Activated gamma-delta T cell treated with Interleukin-2 at 50 U/mL for 16 hours (primary cell): ENCODE results near the gene PAFAH2.

ENCODE experiments used
- DNase-seq: peaks from one replicate; pipeline ENCODE4 v3.0.0-alpha.2; 2020

Gene PAFAH2

GRCh38 chr1:25997828-25998761 is at the start of gene PAFAH2:
Gene PAFAH2, minus strand, starts transcription at chr1:25998063. Its CDS starts 7,247 bp downstream, at chr1:25990816.
- peak; percentile 96 for DNase-seq

GRCh38 chr1:26047278-26047874 is 49.5 kb upstream of the PAFAH2 start:
- DNase-seq: no peak

- DNase-seq: no peak
These were observed 48.6 kb upstream of the PAFAH2 start for GRCh38 chr1:26046246-26047095.

- DNase-seq: no peak
These were observed 47.9 kb upstream of the PAFAH2 start, which contains the start of gene SLC30A2 for GRCh38 chr1:26045722-26046245. Gene SLC30A2, minus strand, starts transcription at chr1:26046118. Its CDS starts 222 bp downstream, at chr1:26045896.

GRCh38 chr1:26044971-26045721 is 47.3 kb upstream of the PAFAH2 start:
- DNase-seq: no peak

DNA sequence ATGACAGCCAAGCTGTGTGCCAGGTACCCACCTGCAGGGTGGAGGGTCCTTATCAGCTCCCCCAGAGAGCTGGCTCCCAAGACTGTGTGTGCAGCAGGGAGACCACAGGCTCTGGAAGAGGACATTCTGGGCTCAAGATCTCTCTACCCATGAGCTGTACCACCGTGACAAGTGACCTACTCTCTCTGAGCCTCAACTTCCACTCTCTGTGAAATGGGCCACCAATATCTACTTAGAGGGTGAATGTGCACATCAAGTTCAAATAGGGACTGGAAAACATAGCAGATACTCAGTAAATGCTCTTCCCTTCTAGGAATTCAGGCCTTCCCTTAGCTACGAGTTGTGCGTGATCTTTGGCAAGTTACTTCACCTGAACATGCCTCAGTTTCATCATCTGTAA is 46.6 kb upstream of the PAFAH2 start:
- DNase-seq: no peak

GRCh38 chr1:26043765-26044164 is 45.9 kb upstream of the PAFAH2 start:
- DNase-seq: no peak

GRCh38 chr1:26041978-26042377 is 44.1 kb upstream of the PAFAH2 start:
- DNase-seq: no peak

DNA sequence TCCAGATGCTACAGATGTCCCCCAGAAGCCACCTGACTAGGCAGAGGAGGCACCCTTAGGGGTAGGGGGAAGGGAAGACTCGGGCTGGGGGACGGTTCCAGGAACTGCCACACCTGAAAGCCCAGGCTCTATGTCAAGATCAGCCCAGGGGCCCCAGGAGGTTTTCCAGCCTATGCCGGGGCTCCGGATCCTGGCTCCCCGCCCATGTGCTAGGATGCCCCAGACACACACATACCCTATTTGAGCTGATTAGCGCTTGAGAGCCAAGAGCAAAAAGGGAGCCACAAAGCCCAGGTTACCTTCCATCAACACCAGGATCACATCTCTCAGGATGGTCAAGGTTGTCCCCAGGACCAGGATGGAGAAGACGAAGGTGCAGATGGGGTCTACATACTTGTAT is 43.5 kb upstream of the PAFAH2 start:
- DNase-seq: no peak

DNA sequence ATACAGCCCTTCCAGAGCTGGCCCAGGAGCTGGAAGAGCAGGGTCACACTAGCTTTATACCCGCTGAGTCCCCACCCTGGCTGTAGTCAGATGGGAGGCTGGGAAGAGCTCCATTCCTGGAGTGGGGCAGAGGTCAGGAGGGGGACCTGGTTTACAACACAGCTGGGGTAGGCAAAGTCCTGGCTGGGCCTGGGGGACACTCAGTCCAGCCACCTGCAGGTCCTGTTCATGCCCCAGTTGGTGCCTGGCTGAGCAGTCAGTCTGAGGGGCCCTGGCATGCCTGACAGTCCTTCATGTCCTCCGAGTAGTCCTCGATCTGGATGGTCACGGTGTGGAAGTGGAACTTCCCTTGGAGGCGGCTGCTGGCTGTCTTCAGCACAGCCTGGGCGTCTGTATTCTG is 41.0 kb upstream of the PAFAH2 start:
- no peak for DNase-seq

- DNase-seq: no peak
These were observed 40.6 kb upstream of the PAFAH2 start for GRCh38 chr1:26038477-26038876.

DNA sequence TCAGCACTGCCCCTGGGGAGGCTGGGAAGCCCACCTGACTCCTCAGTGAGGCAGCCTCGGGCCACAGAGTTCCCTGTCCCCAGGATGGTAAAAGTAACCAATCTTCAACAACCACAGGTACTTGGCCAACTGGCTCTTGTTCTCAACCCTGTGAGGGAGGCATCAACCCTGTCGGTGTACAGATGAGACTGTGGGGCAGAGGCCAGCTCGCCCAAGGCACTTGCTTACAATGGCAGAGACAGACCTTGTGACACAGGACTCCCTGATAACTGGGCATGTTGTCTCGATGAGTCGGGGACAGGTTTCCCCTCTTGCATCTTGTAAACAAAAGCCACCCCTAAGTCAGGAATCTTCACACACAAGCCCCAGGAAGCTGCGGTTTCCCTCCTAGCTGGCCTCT is 40.0 kb upstream of the PAFAH2 start:
- DNase-seq: no peak

- no peak for DNase-seq
These were observed 39.0 kb upstream of the PAFAH2 start for GRCh38 chr1:26036756-26037281.

DNA sequence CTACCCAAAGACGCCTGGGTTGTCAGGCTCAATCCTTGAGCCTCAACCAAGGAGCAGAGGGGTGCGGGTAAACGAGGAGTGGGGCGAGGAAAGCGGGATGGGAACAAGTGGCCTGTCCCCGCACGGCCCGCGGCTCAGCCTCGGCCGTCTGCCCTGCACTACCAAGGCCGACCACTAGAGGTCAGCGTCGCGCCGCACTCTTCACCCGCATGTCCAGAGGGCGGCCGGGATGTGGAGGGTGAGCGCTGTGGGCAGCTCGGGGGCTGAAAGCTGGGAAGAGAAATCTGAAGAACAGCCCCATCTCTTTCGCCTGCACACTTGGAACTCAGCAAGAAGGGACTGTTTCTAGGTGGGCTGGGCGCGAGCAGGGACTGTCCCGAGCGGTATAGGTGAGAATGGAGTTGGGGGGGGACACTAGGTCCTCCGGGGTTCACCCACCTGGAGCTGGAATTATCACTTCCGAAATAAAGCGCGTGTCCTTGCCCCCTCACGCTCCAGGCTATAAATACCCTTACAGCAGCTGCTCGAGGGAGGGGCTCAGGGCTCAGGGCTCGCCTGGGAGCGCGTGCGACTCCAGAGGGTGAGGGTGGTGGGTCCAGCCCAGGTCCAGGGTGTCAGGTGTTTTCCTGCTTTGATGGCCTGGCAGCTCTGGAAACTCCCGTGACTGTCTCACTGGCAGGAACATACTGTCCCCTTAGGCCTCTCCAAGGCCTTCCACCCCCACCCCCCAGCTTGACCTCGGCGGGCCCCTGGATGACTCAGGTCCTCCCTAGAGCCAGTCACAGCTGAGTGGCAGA is 38.3 kb upstream of the PAFAH2 start:
- peak; percentile 70 for DNase-seq

DNA sequence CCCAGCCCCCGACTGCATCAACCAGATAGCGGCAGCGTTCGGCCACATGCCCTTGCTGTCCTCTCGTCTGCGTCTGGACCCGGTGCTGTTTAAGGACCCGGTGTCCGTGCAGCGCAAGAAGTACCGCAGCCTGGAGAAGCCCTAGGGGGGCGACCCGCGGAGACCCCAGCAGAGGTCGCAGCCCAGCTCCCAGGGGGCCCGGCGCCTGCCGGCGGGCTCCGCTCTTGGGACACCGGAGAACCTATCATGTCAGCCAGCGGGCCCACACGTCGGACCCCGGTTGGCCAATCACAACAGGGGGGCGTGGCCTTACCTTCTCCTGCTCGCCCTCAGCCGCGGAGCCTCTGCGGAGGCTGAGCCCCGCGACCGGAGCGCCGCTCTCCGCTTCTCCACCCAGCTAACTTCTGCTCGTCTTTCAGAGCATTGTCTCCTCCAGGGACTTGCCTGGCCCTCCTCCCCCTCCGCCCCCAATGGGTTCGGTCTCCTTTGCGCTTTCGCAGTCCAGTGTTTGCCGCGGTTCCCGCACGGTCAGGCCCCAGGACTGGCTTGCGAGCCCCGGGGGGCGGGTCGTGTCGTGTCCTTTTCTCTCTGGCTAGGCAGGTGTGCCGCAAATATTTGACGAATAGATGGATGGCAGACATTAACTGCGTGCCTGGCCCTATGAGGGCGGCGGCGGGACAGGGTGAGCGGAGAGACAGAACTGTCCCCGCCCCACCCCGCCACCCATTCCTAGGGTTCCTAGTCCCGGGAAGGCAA is 37.5 kb upstream of the PAFAH2 start:
- peak; percentile 92 for DNase-seq

GRCh38 chr1:26034504-26035202 is 36.8 kb upstream of the PAFAH2 start:
- no peak for DNase-seq

- DNase-seq: no peak
These were observed 34.9 kb upstream of the PAFAH2 start for GRCh38 chr1:26032656-26033357.

DNA sequence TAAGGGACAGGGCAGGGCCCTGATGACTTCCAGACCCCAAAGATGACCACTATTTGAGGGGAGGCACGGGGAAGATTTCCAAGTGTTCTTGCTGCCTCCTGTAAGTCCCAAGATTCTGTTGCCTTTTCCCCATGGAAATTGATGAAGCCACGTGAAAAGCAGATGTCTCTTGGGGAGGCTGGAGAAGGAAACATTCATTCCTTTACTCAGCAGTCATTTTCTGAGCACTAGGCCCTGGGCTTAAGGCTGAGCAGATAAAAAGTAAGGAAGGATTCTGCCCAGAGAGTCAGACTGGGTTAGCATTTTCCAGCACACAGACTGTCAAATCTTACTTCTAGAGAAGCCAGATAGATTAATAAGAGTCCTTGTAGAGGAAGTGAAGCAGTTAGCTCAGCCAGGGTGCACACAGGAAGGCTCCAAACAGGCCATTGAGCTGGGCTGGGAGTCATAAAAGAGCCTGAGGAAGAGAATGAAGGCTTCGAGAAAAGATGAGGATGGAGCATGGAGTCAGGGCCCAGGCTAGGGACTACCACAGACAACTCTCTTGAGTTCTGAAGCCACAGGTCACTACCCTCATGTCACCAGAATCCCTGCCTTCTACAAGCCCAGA is 33.9 kb upstream of the PAFAH2 start:
- DNase-seq: no peak

- no peak for DNase-seq
These were observed 33.3 kb upstream of the PAFAH2 start for GRCh38 chr1:26031196-26031595.
